ENCODE results near the gene SORBS2. TPM values are rescaled to one million over a fixed set of nuclear protein-coding genes. Genes with fewer than 3 reads are reported as not detected.

The SORBS2 gene
- total and polyA plus RNA-seq, 8 donors, result 9.0 to 908 (median 66.4) TPM

- Histone ChIP-seq H3K36me3 (peaks cover 13 to 89% (median 66%) of the 10 kb centered on the region in 4 donors), H3K4me3 (no peak overlapping the region), H3K4me1 (peaks cover 0 to 10% (median 0%) of the 10 kb centered on the region in 4 donors), H3K27ac (no peak overlapping the region), H3K27me3 (no peaks in the 10 kb centered on the region), H3K9me3 (no peaks in the 10 kb centered on the region)
- 87 to 91% (median 91%) methylated on average over 10 of the region's 10 CpGs for WGBS, 5 donors
- no peak for DNase-seq
- intact Hi-C loops (cut with DNase I; ENCODE audit: low total_unique reads), result no loop called here
- TF ChIP-seq POLR2A (IDR thresholded peaks at IDR 0.05) (no peak), CTCF (IDR thresholded peaks at IDR 0.05) (no peak), EP300 (IDR thresholded peaks at IDR 0.05) (no peak), POLR2AphosphoS5 (IDR thresholded peaks at IDR 0.05) (no peak)
Measured at GRCh38 chr4:185624259-185624589, 187.8 kb downstream of the SORBS2 start.

- DNase-seq, result no peak
- Histone ChIP-seq H3K4me1 (peaks cover 0 to 10% (median 0%) of the 10 kb centered on the region in 4 donors), H3K9me3 (no peaks in the 10 kb centered on the region), H3K27ac (no peak overlapping the region), H3K36me3 (peaks cover 17 to 89% (median 66%) of the 10 kb centered on the region in 4 donors), H3K27me3 (no peaks in the 10 kb centered on the region), H3K4me3 (no peak overlapping the region)
- no peak for TF ChIP-seq POLR2AphosphoS5 (IDR thresholded peaks at IDR 0.05)
- no peak for TF ChIP-seq POLR2A (IDR thresholded peaks at IDR 0.05)
- TF ChIP-seq CTCF (IDR thresholded peaks at IDR 0.05), result no peak
- TF ChIP-seq EP300 (IDR thresholded peaks at IDR 0.05), result no peak
- intact Hi-C loops (cut with DNase I; ENCODE audit: low total_unique reads), result no loop called here
- WGBS, 5 donors, result 95 to 97% (median 96%) methylated on average over 45 to 46 of the region's 46 CpGs
Measured at GRCh38 chr4:185623444-185624258, 188.3 kb downstream of the SORBS2 start.

- 28 to 44% (median 34%) methylated on average over 4 of the region's 4 CpGs for WGBS, 5 donors
- H3K4me1 ChIP-seq, result peaks cover 0 to 19% (median 7%) of the 10 kb centered on the region in 4 donors
- H3K27ac ChIP-seq, result peak overlapping the region in 2 of 5 donors; percentile 62 to 70
- H3K36me3 ChIP-seq, result peaks cover 8 to 56% (median 36%) of the 10 kb centered on the region in 4 donors
- H3K9me3 ChIP-seq, result no peaks in the 10 kb centered on the region
- DNase-seq, result no peak
- TF ChIP-seq EP300 (IDR thresholded peaks at IDR 0.05) (no peak), CTCF (IDR thresholded peaks at IDR 0.05) (no peak), POLR2AphosphoS5 (IDR thresholded peaks at IDR 0.05) (no peak), POLR2A (IDR thresholded peaks at IDR 0.05) (no peak)
- H3K4me3 ChIP-seq, result no peak overlapping the region
- intact Hi-C loops (cut with DNase I; ENCODE audit: low total_unique reads), result no loop called here
- H3K27me3 ChIP-seq, result no peaks in the 10 kb centered on the region
Measured at GRCh38 chr4:185608185-185608584, 203.8 kb downstream of the SORBS2 start.

GRCh38 chr4:185602397-185602796 is 209.6 kb downstream of the SORBS2 start:
- H3K27ac ChIP-seq, result peak overlapping the region in 1 of 5 donors; percentile 84
- no peaks in the 10 kb centered on the region for H3K27me3 ChIP-seq
- H3K4me1 ChIP-seq, result peaks cover 0 to 29% (median 13%) of the 10 kb centered on the region in 4 donors
- intact Hi-C loops (cut with DNase I; ENCODE audit: low total_unique reads), result no loop called here
- peaks cover 8 to 39% (median 18%) of the 10 kb centered on the region in 4 donors for H3K36me3 ChIP-seq
- DNase-seq, result no peak
- 77 to 85% (median 81%) methylated on average over 3 of the region's 3 CpGs for WGBS, 5 donors
- H3K4me3 ChIP-seq, result no peak overlapping the region
- TF ChIP-seq POLR2AphosphoS5 (IDR thresholded peaks at IDR 0.05) (no peak), EP300 (IDR thresholded peaks at IDR 0.05) (no peak), POLR2A (IDR thresholded peaks at IDR 0.05) (no peak)
- no peaks in the 10 kb centered on the region for H3K9me3 ChIP-seq
